ENCODE measurements around the gene SMTNL2. TPM values are rescaled to one million over a fixed set of nuclear protein-coding genes. Genes with fewer than 3 reads are reported as not detected.

The SMTNL2 gene
- total RNA-seq, 1 experiment from 2014 or later, result 39.3 TPM

Other genes with a start within 250 kb of the SMTNL2 start
- 50.5 and 56.8 TPM in 2 replicates for gene UBE2G1, start 217.9 kb upstream of the SMTNL2 start, total RNA-seq (2022)
- not detected in 2 replicates for gene SPNS3, start 150.6 kb upstream of the SMTNL2 start, total RNA-seq (2022)
- 1.00 TPM in 2 replicates for gene SPNS2, start 85.6 kb upstream of the SMTNL2 start, total RNA-seq (2022)
- 44.5 and 47.4 TPM in 2 replicates for gene MYBBP1A, start 29.1 kb upstream of the SMTNL2 start, total RNA-seq (2022)
- not detected in 2 replicates for gene GGT6, start 24.0 kb upstream of the SMTNL2 start, total RNA-seq (2022)
- 0.21 and 0.50 TPM in 2 replicates for gene ALOX15, start 57.1 kb downstream of the SMTNL2 start, total RNA-seq (2022)
- 58.2 and 71.6 TPM in 2 replicates for gene PELP1, start 119.6 kb downstream of the SMTNL2 start, total RNA-seq (2022)
- 37.1 and 37.8 TPM in 2 replicates for gene ARRB2, start 126.1 kb downstream of the SMTNL2 start, total RNA-seq (2022)
- gene MED11, start 146.9 kb downstream of the SMTNL2 start, total RNA-seq (2022), result 9.1 and 9.4 TPM in 2 replicates
- 2.2 and 3.5 TPM in 2 replicates for gene ZMYND15, start 155.3 kb downstream of the SMTNL2 start, total RNA-seq (2022)
- gene CXCL16, start 155.4 kb downstream of the SMTNL2 start, total RNA-seq (2022), result 44.8 and 55.3 TPM in 2 replicates
- 9.9 and 12.1 TPM in 2 replicates for gene TM4SF5, start 187.4 kb downstream of the SMTNL2 start, total RNA-seq (2022)
- gene VMO1, start 201.8 kb downstream of the SMTNL2 start, total RNA-seq (2022), result 0.54 TPM in 1 of 2 replicates, not detected in the other
- gene GLTPD2, start 204.4 kb downstream of the SMTNL2 start, total RNA-seq (2022), result 11.8 and 15.6 TPM in 2 replicates
- gene PSMB6, start 211.6 kb downstream of the SMTNL2 start, total RNA-seq (2022), result 133 and 136 TPM in 2 replicates
- 46.5 and 47.2 TPM in 2 replicates for gene PLD2, start 222.6 kb downstream of the SMTNL2 start, total RNA-seq (2022)
- gene MINK1, start 248.8 kb downstream of the SMTNL2 start, total RNA-seq (2022), result 47.7 and 49.4 TPM in 2 replicates